22Rv1 (cell line): ENCODE measurements around the gene PPIP5K2.

ENCODE experiments used
- H3K27ac ChIP-seq: fragments of 450-650 bp; 2 replicates; pipeline ENCODE4 v1.5.1; 2017
- ZFX ChIP-seq: fragments of 450-650 bp; IDR thresholded peaks from 2 replicates; pipeline ENCODE4 v1.6.1; 2017; ENCODE audit warnings: antibody characterized with exemption, borderline replicate concordance
- TF ChIP-seq, protein P1 (sequence below): fragments of 450-650 bp; IDR thresholded peaks from 2 replicates; pipeline ENCODE4 v1.5.1; 2017; ENCODE audit warnings: mild to moderate bottlenecking

PPIP5K2 gene

DNA sequence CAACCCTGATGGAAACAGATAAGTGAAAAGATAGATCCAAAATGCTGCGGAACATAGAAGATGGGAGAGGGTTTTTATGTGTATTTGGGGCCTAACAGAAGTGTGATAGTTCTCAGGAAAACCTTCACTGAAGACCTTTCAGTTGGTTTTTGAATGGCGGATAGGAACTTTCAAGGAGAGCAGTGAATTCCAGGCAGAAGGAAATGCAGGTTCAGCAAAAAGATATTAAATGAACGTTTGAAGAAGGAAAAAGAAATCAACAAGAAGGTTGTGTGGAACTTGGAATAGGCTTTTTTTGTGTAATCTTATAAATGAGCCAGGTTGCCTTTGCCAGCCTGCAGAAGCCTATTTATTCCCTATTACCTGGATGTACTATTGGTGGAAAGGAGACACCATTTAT is 2.1 kb downstream of the PPIP5K2 start:
- TF ChIP-seq, protein P1, sequence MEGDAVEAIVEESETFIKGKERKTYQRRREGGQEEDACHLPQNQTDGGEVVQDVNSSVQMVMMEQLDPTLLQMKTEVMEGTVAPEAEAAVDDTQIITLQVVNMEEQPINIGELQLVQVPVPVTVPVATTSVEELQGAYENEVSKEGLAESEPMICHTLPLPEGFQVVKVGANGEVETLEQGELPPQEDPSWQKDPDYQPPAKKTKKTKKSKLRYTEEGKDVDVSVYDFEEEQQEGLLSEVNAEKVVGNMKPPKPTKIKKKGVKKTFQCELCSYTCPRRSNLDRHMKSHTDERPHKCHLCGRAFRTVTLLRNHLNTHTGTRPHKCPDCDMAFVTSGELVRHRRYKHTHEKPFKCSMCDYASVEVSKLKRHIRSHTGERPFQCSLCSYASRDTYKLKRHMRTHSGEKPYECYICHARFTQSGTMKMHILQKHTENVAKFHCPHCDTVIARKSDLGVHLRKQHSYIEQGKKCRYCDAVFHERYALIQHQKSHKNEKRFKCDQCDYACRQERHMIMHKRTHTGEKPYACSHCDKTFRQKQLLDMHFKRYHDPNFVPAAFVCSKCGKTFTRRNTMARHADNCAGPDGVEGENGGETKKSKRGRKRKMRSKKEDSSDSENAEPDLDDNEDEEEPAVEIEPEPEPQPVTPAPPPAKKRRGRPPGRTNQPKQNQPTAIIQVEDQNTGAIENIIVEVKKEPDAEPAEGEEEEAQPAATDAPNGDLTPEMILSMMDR = no peak
- no peak for TF ChIP-seq ZFX
- H3K27ac ChIP-seq = no peak overlapping the region

DNA sequence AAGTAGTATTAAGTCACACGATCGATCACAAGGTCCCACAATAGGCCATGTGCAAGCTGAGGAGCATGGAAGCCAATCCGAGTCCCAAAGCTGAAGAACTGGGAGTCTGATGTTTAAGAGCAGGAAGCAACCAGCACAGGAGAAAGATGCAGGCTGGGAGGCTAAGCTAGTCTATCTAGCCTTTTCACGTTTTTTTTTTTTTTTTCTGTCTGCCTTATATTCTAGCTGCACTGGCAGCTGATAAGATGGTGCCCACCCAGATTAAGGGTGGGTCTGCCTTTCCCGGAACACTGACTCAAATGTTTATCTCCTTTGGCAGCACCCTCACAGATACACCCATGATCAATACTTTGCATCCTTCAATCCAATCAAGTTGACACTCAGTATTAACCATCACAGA is 6.5 kb downstream of the PPIP5K2 start:
- H3K27ac ChIP-seq = no peak overlapping the region
- TF ChIP-seq, protein P1 = no peak
- no peak for TF ChIP-seq ZFX

DNA sequence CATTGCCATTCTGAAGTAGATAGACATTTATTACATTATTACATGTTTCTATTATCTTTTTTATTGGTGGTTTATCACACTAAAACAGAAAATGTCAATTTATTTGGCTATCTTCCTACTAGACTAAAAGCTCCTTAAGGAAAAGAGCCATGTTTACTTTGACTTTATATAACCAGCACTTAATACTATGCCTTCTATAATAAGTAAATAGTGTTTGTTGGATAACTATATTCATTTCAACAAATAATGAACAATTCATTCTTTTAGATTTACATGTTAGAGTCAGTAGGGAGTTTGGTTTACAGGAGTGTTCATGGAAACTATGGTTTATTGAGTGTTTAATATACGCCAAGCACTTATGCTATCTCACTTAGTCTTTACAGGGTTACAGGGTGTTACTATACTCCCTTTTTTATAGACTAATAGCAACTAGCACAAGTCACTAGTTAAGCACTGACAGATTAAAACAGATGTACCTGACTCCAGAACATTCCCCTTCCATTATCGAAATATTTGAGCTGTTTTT is 7.3 kb downstream of the PPIP5K2 start:
- TF ChIP-seq, protein P1 = no peak
- TF ChIP-seq ZFX = no peak
- no peak overlapping the region for H3K27ac ChIP-seq

DNA sequence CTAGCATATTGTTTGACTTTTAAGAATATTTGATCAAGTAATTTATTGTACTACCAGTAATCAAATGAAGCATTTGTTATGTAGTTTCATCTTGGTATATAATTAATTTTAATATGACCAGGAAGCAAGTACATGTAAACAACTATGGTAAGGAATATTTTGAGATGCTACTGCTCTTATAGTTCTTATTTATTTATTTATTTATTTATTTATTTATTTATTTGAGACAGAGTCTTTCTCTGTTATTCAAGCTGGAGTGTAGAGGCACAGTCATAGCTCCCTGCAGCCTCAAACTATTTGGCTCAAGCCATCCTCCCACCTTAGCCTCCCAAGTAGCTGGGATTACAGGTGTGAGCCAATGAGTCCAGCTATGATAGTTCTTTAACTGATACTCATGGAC is 8.1 kb downstream of the PPIP5K2 start:
- no peak for TF ChIP-seq ZFX
- TF ChIP-seq, protein P1 = no peak
- H3K27ac ChIP-seq = no peak overlapping the region

DNA sequence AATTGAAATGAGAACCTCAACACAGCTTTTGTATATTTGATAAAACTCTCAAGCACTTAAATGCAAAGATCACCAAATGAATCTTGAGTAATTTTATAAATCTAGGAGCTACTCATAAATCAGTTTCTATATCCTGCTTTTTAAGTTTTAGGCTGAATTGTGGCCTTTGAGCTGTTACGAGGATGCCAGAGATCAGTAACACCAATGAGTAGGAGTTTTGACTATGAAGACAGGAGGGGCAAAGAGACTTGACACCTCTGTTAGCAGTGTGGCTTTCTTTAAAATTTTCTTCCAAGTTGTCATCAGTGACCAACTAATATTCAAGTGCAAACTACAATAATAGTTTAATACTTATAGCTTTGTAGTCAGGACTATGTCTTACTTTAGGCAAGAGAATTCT is 12.6 kb downstream of the PPIP5K2 start:
- no peak overlapping the region for H3K27ac ChIP-seq
- TF ChIP-seq, protein P1 = no peak
- TF ChIP-seq ZFX = no peak

DNA sequence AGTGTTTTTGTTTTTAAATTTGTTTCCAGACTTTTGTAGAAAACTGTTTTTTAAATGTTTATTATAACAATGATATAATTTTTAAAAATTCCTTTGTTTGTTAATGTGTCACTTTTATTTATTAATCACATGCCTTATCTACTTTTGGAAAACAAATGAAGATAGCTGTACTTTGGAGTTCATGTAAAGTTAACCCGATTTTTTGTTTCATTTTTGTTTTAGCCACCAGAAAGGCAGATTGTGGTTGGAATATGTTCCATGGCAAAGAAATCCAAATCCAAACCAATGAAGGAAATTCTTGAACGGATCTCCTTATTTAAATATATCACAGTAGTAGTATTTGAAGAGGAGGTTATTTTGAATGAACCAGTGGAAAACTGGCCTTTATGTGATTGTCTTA is 13.1 kb downstream of the PPIP5K2 start:
- no peak overlapping the region for H3K27ac ChIP-seq
- no peak for TF ChIP-seq ZFX

DNA sequence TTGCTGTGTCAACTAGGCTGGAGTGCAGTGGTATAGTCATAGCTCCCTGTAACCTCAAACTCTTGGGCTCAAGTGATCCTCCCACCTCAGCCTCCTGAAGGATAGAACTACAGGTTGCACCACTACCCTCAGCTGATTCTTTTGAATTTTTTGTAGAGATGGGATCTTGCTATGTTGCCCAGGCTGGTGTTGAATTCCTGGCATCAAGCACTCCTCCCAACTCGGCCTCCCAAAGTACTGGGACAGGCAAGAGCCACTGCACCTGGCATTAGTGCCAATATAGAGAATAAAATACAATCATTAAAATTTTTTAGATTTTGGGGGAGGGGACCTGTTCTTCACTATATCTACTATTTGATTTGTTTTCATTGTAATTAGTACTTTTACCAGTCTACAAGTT is 15.4 kb downstream of the PPIP5K2 start:
- TF ChIP-seq, protein P1 = no peak
- TF ChIP-seq ZFX = no peak
- no peak overlapping the region for H3K27ac ChIP-seq

DNA sequence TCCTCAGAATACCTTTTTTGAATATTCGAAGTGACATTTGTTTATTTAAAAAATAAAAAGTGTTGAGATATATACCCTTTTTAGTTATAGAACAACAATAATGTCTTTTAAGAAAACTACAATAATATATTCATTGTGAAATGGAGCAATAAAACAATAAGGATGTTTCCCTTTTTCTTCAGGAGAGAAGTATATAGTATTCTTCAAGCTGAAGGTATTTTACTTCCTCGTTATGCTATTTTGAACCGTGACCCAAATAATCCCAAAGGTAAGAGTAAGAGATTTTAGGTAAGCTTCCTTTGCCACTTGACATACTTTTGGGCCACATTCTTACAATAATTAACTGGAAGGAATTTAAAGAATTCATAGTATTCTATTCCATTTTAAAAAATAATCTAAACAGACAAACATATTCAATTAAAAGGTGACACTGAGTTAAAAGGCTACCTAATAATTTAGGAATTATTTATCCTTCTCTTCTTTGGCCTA is 18.1 kb downstream of the PPIP5K2 start:
- TF ChIP-seq ZFX = no peak
- TF ChIP-seq, protein P1 = no peak
- H3K27ac ChIP-seq = no peak overlapping the region
